SIG-M5 treated with dmso at 0.1 percent for 504 hours (cell line): ENCODE measurements around the gene ZNF608.

Source experiments
- DNase-seq: peaks from one replicate; lab custom pipeline; 2025; ENCODE audit not compliant: unreplicated experiment; lab: John Stamatoyannopoulos, UW

ZNF608 gene, protein sequence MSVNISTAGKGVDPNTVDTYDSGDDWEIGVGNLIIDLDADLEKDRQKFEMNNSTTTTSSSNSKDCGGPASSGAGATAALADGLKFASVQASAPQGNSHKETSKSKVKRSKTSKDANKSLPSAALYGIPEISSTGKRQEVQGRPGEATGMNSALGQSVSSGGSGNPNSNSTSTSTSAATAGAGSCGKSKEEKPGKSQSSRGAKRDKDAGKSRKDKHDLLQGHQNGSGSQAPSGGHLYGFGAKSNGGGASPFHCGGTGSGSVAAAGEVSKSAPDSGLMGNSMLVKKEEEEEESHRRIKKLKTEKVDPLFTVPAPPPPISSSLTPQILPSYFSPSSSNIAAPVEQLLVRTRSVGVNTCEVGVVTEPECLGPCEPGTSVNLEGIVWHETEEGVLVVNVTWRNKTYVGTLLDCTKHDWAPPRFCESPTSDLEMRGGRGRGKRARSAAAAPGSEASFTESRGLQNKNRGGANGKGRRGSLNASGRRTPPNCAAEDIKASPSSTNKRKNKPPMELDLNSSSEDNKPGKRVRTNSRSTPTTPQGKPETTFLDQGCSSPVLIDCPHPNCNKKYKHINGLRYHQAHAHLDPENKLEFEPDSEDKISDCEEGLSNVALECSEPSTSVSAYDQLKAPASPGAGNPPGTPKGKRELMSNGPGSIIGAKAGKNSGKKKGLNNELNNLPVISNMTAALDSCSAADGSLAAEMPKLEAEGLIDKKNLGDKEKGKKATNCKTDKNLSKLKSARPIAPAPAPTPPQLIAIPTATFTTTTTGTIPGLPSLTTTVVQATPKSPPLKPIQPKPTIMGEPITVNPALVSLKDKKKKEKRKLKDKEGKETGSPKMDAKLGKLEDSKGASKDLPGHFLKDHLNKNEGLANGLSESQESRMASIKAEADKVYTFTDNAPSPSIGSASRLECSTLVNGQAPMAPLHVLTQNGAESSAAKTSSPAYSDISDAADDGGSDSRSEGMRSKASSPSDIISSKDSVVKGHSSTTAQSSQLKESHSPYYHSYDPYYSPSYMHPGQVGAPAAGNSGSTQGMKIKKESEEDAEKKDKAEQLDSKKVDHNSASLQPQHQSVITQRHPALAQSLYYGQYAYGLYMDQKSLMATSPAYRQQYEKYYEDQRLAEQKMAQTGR (N-terminal part only)

GRCh38 chr5:124745928-124746915 is at the start of gene ZNF608:
Gene ZNF608, minus strand, starts transcription at chr5:124746639. Its CDS starts 1,650 bp downstream, at chr5:124744989.
- DNase-seq = no peak

DNA sequence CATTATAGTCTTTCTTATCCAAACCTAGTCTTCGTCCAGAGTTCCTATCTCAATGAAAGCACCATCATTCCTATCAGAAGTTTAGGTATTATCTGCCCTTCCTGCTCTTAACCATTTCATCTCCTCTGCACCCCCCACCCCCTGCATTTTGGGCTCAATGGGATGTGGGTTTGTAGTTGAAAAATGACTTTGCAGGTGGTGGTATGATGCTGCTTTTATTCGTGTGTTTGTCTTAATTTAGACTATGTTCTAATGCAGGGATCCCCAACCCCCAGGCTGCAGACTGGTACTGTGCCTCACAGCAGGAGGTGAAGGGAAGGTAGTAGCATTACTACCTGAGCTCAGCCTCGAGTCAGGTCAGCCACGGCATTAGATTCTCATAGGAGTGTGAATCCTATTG is 49.4 kb upstream of the ZNF608 start:
- DNase-seq = no peak

DNA sequence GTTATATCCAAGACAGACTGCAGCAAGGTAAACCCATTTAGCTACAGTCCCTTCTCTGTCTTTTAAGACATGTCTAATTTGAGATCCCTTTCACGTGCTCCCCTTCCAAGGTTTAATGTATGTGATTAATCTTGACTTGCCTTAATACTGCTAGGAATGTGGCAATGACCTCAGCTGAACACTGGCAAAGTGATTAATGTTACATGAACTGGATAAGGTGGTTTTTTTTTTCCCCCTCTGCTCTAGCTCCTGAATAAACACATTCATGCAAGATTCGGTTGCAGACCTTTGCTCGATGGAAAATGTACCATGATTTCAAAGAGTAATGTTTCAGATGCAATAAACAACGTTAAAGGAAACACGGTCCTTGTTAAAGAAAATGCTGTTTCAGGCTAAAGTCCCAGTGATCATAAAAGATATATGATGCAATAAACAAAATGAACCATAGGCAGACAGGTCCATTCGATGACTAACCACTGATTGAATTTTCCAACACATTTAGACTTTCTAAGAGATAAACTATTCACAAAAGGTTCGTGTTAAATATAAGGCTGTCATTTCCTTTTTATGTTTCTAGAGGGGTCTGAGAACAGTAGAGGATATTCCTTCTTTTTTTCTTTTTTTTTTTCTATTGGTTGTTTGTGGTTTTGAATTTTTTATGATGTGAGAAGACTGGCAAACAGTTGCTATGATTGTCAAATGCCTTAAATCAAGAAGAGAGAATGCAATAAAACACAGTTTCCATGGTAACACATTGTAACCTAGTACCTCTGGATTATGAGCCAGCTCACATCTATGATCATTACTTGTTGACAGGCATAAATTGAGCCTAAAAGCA is 44.7 kb upstream of the ZNF608 start:
- no peak for DNase-seq

- no peak for DNase-seq
Measured at GRCh38 chr5:124790301-124790894, 44.0 kb upstream of the ZNF608 start.

DNA sequence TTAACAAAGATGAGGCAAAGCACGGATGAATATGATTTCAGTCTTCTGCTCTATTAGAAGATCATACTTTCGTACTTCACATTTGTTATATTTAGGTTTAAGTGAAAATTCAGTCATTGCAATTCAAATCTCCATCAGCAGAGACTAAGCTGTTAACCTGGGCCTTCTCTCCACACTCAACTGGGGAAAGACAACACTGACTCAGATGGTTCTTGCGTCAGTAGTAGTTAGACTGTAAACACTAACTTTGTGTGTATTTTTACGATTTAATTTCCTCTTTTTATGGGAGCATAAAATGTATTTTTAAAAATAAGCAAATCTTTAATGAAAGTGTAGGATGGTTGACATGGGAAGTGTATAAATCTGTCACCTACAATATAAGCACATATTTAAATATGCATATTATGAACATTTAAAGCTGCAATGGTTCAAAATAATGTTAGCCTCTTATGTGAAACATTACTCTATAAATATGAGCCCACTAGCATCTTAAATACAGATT is 42.7 kb upstream of the ZNF608 start:
- no peak for DNase-seq

DNA sequence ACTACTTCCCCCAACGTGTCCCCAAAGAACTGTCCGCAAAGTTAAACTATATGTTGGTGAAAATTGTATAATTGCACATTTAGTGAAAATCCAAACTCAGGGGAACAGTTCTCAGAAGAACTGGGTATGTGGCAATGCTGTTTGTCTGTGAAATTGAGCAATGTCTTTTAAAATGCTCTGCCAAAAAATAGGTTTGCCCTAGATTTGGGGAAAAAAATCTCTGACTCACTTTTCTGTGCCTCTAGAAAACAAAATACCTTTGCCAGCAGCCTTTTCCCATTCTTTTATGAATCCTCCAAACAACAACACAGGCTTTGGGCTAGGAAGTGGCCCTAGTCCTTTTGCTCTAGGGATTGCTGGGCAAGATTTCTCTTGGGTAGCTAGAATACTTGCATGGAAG is 37.4 kb upstream of the ZNF608 start:
- no peak for DNase-seq

DNA sequence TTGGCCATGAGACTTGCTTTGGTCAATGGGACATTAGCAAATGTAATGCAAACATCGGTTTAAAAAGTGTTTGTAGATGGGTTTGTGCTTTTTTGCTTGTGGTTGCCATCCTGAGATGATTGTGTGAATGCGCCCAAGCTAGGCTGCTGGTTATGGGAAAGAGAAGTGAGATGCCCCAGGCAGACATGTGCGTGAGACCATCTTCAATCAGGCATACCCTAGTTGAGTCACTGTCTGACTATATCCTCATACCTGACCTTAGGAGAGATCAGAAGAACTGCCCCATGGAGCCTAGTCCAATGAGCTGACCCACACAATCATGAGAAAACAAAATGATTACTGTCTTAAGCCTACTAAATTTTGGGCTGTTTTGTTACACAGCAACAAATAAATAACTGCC is 36.8 kb upstream of the ZNF608 start:
- DNase-seq = no peak

DNA sequence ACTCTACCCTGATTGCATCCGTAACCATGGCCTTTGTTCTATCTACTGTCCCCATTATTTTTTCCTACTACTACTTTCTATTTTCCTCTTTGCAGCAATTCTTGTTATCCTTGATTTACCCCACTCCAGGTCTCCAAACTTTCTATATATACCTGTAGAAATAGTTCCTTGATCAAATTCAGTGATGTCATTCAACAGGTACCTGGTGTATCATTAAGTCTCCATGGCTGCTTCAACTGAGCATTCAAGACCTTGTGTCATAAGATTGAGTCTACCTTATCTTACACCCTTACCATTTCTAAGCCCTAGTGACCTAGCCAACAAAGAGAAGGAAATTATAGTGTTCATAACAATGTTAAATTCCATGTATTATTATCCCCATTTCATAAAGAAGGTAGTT is 35.8 kb upstream of the ZNF608 start:
- no peak for DNase-seq

DNA sequence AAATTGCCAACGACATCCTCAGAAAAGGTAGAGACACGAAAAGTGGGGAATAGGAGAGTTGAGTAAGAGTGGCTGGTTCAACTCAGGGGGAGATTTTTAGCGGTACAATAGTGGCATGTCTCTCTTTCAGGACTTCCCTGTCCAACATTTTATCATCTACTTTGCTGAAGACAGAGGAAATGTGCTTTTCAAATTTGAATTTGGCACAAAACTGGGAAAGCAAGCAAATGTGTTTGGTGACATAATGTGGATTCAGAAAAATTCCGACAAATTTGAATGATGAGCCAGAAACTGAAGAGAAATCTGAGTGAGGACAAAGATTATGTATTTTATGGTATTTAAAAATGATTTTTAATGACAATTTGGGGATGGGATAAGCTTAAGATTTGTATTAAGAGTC is 33.6 kb upstream of the ZNF608 start:
- no peak for DNase-seq

- no peak for DNase-seq
Measured at GRCh38 chr5:124773315-124774311, 27.2 kb upstream of the ZNF608 start.

DNA sequence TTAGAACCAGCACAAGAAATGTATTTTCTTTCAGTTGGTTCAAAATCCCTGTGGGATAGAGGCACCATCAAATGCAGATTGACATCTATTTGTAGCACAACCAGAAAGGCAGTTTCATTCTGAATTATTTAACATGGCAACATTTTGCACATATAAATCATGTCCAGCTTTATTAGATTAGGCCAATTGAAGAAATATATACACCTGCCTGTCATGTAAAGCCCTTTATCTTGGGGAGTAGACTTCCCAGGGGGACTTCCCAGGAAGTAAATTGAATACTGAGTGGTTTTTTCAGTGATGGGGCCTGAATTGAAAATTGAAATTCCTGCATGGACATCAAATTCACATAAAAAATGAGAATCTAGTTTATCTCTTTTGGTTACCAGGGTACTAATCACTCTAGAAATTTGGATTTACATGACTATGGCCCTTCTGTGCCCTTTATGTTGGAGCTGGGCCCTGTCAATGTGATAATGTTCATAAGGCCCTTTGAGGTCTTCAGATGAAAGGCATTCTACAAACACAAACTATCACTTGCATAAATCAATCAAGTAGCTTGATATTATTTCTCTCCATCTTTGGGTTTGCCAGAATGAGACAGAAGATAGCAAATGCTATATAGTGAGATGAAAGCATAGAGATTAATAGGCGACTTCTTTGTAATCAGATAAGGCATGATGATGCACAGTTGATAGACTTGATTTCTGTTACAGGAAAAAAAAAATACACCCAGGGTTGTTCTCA is 26.2 kb upstream of the ZNF608 start:
- DNase-seq = no peak

- no peak for DNase-seq
Measured at GRCh38 chr5:124771761-124772160, 25.3 kb upstream of the ZNF608 start.

GRCh38 chr5:124764992-124765611 is 18.7 kb upstream of the ZNF608 start:
- DNase-seq = no peak

- DNase-seq = no peak
Measured at GRCh38 chr5:124764585-124764984, 18.1 kb upstream of the ZNF608 start.

GRCh38 chr5:124761010-124761409 is 14.6 kb upstream of the ZNF608 start:
- no peak for DNase-seq

DNA sequence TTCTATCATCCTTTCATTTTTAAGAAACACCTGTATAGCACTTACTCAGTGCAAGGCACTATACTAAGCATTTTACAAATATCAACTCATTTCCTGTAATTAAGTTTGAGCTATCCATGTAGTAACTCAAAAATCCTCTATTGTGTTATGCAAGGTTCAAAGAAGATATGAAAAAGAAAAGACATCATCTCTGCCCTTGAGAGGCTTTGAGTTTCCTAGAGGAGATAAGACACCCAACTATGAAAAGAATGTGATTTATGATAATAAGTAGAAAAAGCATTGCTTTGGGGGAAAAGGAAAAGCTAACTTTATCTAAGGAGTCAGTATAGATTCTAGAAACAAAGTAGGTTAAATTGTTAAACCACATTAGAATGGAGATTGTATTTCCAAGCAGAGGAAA is 14.2 kb upstream of the ZNF608 start:
- no peak for DNase-seq

- DNase-seq = no peak
Measured at GRCh38 chr5:124755565-124755964, 9.1 kb upstream of the ZNF608 start.
